Panc1 (cell line): ENCODE data around the gene LAMA1. TPM values are rescaled to one million over a fixed set of nuclear protein-coding genes. Genes with fewer than 3 reads are reported as not detected.

Source experiments
- ATAC-seq: fragments of 200-7000 bp; cut with Tn5 transposase; 2 replicates; pipeline ENCODE4 v1.9.1; 2020; ENCODE audit warnings: mild to moderate bottlenecking, moderate library complexity
- BruUV-seq: library from RNA; stranded (reverse); fragments of 400-500 nt; replicated peaks from 2 replicates; lab custom pipeline; 2021; lab: Mats Ljungman, UMichigan
- CTCF ChIA-PET: fragments of 300-600 bp; sonication (Branson Sonifier 250); formaldehyde crosslinking; loops from one replicate; lab custom pipeline; 2022; ENCODE audit warnings: antibody characterized with exemption; lab: Charles Lee
- POLR2A ChIA-PET: fragments of 300-600 bp; sonication (Branson Sonifier 250); formaldehyde crosslinking; loops from one replicate; lab custom pipeline; 2022; ENCODE audit warnings: antibody characterized with exemption; lab: Charles Lee
- DNase-seq: peaks from one replicate; pipeline ENCODE4 v3.0.0-alpha.2; 2010; ENCODE audit warnings: low read depth, low spot score
- H3K27ac ChIP-seq: 2 replicates; pipeline ENCODE4 v1.5.1; 2011; ENCODE audit warnings: mild to moderate bottlenecking, low read length, inconsistent platforms
- H3K27me3 ChIP-seq: fragments of 200-500 bp; sonication (Bioruptor generic); 2 replicates; pipeline ENCODE4 v1.6.0; 2014; ENCODE audit warnings: low read length, inconsistent platforms; ENCODE audit not compliant: control insufficient read depth, insufficient read depth
- H3K36me3 ChIP-seq: fragments of 200-500 bp; sonication (Bioruptor generic); 2 replicates; pipeline ENCODE4 v1.5.1; 2014; ENCODE audit warnings: inconsistent platforms, mild to moderate bottlenecking, low read length, moderate library complexity; ENCODE audit not compliant: control insufficient read depth, insufficient read depth
- H3K4me1 ChIP-seq: 2 replicates; pipeline ENCODE4 v1.5.1; 2011; ENCODE audit warnings: inconsistent platforms, mild to moderate bottlenecking, low read length, moderate library complexity; ENCODE audit not compliant: control insufficient read depth, insufficient read depth
- H3K4me3 ChIP-seq, 2 experiments: 2 replicates each; pipeline ENCODE4 v1.5.1; 2011 to 2012; ENCODE audit warnings: low read depth in 2 of 2, low read length in 2 of 2, mild to moderate bottlenecking in 2 of 2, inconsistent platforms in 1 of 2, moderate library complexity in 1 of 2
- H3K9me3 ChIP-seq: fragments of 200-500 bp; sonication (Bioruptor generic); 2 replicates; pipeline ENCODE4 v1.5.1; 2014; ENCODE audit warnings: low read depth, mild to moderate bottlenecking, inconsistent platforms, low read length, moderate library complexity; ENCODE audit not compliant: control insufficient read depth, insufficient read depth
- POLR2AphosphoS5 ChIP-seq: IDR thresholded peaks from 2 replicates; pipeline ENCODE4 v1.6.1; 2012; ENCODE audit warnings: mild to moderate bottlenecking, low read depth, low read length, moderate library complexity
- SIN3A ChIP-seq: IDR thresholded peaks from 2 replicates; pipeline ENCODE4 v1.6.1; 2012; ENCODE audit warnings: low read depth, mild to moderate bottlenecking, low read length, moderate library complexity, borderline replicate concordance; ENCODE audit not compliant: insufficient read depth
- TCF7L2 ChIP-seq: IDR thresholded peaks from 2 replicates; pipeline ENCODE4 v1.6.1; 2011; ENCODE audit warnings: mild to moderate bottlenecking, low read depth, low read length, inconsistent platforms
- in situ Hi-C: cut with HindIII; loops from 2 replicates; pipeline ENCODE4 v1.10.0; 2016; ENCODE audit warnings: low sequenced_read_pairs, low pct_unique_long_range_greater_than_20kb
- intact Hi-C: fragments of 100-400 bp; cut with micrococcal nuclease; formaldehyde crosslinking; loops from one replicate; pipeline ENCODE4 v1.10.0; 2022; ENCODE audit not compliant: unreplicated experiment
- total RNA-seq: library from RNA; stranded (reverse); gene quantifications from one replicate; pipeline ENCODE4 v1.2.1, GENCODE V29; 2021; ENCODE audit not compliant: unreplicated experiment
- TF ChIP-seq, protein P1 (sequence below): fragments of 450-650 bp; IDR thresholded peaks from 2 replicates; pipeline ENCODE4 v1.5.1; 2017; ENCODE audit warnings: mild to moderate bottlenecking
- TF ChIP-seq, protein P2 (sequence below), 2 experiments: IDR thresholded peaks; 2 replicates each; pipeline ENCODE4 v1.6.1; 2011 to 2012; ENCODE audit warnings: low read depth in 2 of 2, control low read depth in 1 of 2, low read length in 1 of 2, mild to moderate bottlenecking in 1 of 2, moderate library complexity in 1 of 2; ENCODE audit not compliant: insufficient read depth in 1 of 2

The LAMA1 gene
- total RNA-seq, 1 experiment from 2014 or later, result 0.03 TPM

DNA sequence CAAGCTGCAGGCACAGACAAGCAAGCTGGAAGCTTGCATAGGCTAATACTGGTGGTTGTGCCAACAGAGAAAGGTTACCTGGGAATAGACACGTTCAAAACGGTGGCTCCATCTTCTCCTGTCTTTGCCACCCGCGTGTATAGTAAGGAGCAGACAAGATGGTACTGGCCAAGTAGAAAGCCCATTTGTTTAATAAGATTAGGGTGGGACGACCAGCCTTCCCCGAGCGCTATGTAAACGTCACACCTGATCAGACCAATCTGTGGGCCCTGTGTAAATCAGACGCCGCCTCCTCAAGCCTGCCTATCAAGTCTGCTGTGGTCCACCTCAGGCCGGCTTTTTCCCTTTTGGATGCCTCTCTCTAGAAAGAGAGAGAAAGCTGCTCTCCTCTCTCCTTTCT, 189.2 kb downstream of the LAMA1 start:
- no peak overlapping the region for H3K4me3 ChIP-seq
- no peaks in the 10 kb centered on the region for H3K36me3 ChIP-seq
- DNase-seq, result no peak
- CTCF ChIA-PET, result no interaction called here
- no peaks in the 10 kb centered on the region for H3K27me3 ChIP-seq
- POLR2A ChIA-PET, result no interaction called here
- in situ Hi-C loops, result no loop called here
- no peak for ATAC-seq
- H3K27ac ChIP-seq, result no peak overlapping the region
- TF ChIP-seq POLR2AphosphoS5 (no peak), SIN3A (no peak), TCF7L2 (no peak)
- TF ChIP-seq, protein P1, sequence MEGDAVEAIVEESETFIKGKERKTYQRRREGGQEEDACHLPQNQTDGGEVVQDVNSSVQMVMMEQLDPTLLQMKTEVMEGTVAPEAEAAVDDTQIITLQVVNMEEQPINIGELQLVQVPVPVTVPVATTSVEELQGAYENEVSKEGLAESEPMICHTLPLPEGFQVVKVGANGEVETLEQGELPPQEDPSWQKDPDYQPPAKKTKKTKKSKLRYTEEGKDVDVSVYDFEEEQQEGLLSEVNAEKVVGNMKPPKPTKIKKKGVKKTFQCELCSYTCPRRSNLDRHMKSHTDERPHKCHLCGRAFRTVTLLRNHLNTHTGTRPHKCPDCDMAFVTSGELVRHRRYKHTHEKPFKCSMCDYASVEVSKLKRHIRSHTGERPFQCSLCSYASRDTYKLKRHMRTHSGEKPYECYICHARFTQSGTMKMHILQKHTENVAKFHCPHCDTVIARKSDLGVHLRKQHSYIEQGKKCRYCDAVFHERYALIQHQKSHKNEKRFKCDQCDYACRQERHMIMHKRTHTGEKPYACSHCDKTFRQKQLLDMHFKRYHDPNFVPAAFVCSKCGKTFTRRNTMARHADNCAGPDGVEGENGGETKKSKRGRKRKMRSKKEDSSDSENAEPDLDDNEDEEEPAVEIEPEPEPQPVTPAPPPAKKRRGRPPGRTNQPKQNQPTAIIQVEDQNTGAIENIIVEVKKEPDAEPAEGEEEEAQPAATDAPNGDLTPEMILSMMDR, result no peak
- TF ChIP-seq, protein P2, sequence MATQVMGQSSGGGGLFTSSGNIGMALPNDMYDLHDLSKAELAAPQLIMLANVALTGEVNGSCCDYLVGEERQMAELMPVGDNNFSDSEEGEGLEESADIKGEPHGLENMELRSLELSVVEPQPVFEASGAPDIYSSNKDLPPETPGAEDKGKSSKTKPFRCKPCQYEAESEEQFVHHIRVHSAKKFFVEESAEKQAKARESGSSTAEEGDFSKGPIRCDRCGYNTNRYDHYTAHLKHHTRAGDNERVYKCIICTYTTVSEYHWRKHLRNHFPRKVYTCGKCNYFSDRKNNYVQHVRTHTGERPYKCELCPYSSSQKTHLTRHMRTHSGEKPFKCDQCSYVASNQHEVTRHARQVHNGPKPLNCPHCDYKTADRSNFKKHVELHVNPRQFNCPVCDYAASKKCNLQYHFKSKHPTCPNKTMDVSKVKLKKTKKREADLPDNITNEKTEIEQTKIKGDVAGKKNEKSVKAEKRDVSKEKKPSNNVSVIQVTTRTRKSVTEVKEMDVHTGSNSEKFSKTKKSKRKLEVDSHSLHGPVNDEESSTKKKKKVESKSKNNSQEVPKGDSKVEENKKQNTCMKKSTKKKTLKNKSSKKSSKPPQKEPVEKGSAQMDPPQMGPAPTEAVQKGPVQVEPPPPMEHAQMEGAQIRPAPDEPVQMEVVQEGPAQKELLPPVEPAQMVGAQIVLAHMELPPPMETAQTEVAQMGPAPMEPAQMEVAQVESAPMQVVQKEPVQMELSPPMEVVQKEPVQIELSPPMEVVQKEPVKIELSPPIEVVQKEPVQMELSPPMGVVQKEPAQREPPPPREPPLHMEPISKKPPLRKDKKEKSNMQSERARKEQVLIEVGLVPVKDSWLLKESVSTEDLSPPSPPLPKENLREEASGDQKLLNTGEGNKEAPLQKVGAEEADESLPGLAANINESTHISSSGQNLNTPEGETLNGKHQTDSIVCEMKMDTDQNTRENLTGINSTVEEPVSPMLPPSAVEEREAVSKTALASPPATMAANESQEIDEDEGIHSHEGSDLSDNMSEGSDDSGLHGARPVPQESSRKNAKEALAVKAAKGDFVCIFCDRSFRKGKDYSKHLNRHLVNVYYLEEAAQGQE (IDR thresholded peaks at IDR 0.05; ENCODE audit: insufficient read depth in 1 of 2, low read depth in 2 of 2, low read length in 1 of 2), result no peak
- intact Hi-C loops, result no loop called here
- no peaks in the 10 kb centered on the region for H3K9me3 ChIP-seq
- no peaks in the 10 kb centered on the region for H3K4me1 ChIP-seq
- BruUV-seq, result no TSS peak

DNA sequence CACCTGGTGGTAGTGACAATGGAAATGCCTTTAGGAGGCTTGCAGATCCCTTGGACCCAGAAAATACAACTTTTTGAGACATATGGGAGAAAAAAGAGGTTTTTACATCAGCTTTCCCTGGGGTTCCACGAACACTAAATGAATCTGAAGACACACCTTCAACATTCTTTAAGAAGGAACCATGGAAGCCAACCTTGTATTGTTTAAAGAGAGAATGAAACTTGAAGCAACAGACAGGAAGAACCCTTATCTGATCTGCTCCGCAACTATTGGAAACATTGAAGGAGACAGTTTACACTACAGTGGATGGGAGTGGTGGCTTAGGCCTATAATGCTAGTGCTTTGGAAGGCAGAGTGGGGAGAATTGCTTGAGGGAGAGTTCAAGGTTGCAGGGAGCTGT, 190.4 kb downstream of the LAMA1 start:
- intact Hi-C loops (no loop called here), in situ Hi-C loops (no loop called here)
- Histone ChIP-seq H3K4me3 (no peak overlapping the region), H3K4me1 (no peaks in the 10 kb centered on the region), H3K27me3 (no peaks in the 10 kb centered on the region), H3K27ac (no peak overlapping the region), H3K9me3 (no peaks in the 10 kb centered on the region), H3K36me3 (no peaks in the 10 kb centered on the region)
- no TSS peak for BruUV-seq
- POLR2A ChIA-PET, result no interaction called here
- DNase-seq (no peak), ATAC-seq (no peak)
- no peak for TF ChIP-seq SIN3A
- no peak for TF ChIP-seq TCF7L2
- TF ChIP-seq, protein P1, result no peak
- TF ChIP-seq POLR2AphosphoS5, result no peak
- TF ChIP-seq, protein P2 (IDR thresholded peaks at IDR 0.05; ENCODE audit: insufficient read depth in 1 of 2, low read depth in 2 of 2, low read length in 1 of 2), result no peak
- CTCF ChIA-PET, result no interaction called here
